ENCODE results near the gene CNGB1.

DNA sequence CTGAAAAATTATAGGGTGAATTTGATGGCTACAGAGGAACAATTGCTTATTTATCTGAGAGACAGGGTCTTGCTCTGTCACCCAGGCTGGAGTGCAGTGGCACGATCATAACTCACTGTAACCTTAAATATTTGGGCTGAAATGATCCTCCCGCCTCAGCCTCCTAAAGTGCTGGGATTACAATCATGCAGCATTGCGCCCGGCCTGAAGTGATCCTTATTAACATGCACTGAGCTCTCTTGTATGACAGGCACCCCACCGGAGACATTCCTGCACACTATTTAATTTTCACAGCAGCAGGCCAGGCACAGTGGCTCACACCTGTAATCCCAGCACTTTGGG, 77.7 kb downstream of the CNGB1 start:
- TF ChIP-seq, protein P1, sequence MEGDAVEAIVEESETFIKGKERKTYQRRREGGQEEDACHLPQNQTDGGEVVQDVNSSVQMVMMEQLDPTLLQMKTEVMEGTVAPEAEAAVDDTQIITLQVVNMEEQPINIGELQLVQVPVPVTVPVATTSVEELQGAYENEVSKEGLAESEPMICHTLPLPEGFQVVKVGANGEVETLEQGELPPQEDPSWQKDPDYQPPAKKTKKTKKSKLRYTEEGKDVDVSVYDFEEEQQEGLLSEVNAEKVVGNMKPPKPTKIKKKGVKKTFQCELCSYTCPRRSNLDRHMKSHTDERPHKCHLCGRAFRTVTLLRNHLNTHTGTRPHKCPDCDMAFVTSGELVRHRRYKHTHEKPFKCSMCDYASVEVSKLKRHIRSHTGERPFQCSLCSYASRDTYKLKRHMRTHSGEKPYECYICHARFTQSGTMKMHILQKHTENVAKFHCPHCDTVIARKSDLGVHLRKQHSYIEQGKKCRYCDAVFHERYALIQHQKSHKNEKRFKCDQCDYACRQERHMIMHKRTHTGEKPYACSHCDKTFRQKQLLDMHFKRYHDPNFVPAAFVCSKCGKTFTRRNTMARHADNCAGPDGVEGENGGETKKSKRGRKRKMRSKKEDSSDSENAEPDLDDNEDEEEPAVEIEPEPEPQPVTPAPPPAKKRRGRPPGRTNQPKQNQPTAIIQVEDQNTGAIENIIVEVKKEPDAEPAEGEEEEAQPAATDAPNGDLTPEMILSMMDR (IDR thresholded peaks at IDR 0.05; ENCODE audit: insufficient read depth, low read length, poor library complexity, severe bottlenecking), result no peak
- no peak for TF ChIP-seq EZH2phosphoT487 (conservative IDR thresholded peaks at IDR 0.05; ENCODE audit: low read length)

All from SU-DHL-6 (cell line).